ENCODE results near the gene SMC5. TPM values are rescaled to one million over a fixed set of nuclear protein-coding genes. Genes with fewer than 3 reads are reported as not detected.

Gene SMC5
- 10 to 100 TPM; 23.4 to 74.4 (median 39.7) TPM for total RNA-seq

GRCh38 chr9:70258692-70259511 is at the start of gene SMC5:
SMC5 (plus strand) TSS chr9:70258978; CDS start chr9:70259079, 101 bp downstream.
- Histone ChIP-seq H3K9me3 (no peaks in the 10 kb centered on the region), H3K27me3 (no peaks in the 10 kb centered on the region), H3K27ac (peak within 1 kb of the TSS; percentile 95 to 98 (median 96)), H3K36me3 (no peaks in the 10 kb centered on the region), H3K4me3 (peak within 1 kb of the TSS; percentile 86 to 97), H3K4me1 (peaks cover 11 to 76% (median 30%) of the 10 kb centered on the region in 3 donors)
- peak; percentile 97 for ATAC-seq
- 0 to 3% methylated on average over 6 to 19 of the region's 75 CpGs for WGBS, 2 donors (ENCODE audit: low coverage in 1 of 2)
- peak; percentile 97 to 98 for TF ChIP-seq POLR2A (IDR thresholded peaks at IDR 0.05)
- TF ChIP-seq CTCF (IDR thresholded peaks at IDR 0.05): no peak
- TF ChIP-seq POLR2AphosphoS5 (IDR thresholded peaks at IDR 0.05): peak; percentile 98
- no peak for TF ChIP-seq EP300 (IDR thresholded peaks at IDR 0.05)

GRCh38 chr9:70217029-70217428 is 41.7 kb upstream of the SMC5 start:
- no peak overlapping the region for H3K4me3 ChIP-seq
- 44 to 80% methylated on average over 1 to 16 of the region's 16 CpGs for WGBS, 2 donors (ENCODE audit: low coverage in 1 of 2)

GRCh38 chr9:70218767-70219166 is 40.0 kb upstream of the SMC5 start:
- 25 to 32% methylated on average over 1 of the region's 1 CpG for WGBS, 2 donors (ENCODE audit: low coverage in 1 of 2)
- peaks cover 0 to 80% of the 10 kb centered on the region in 2 donors for H3K36me3 ChIP-seq
- TF ChIP-seq EP300 (IDR thresholded peaks at IDR 0.05) (no peak), CTCF (IDR thresholded peaks at IDR 0.05) (no peak), POLR2A (IDR thresholded peaks at IDR 0.05) (no peak), POLR2AphosphoS5 (IDR thresholded peaks at IDR 0.05) (no peak)

More at GRCh38 chr9:70217029-70217428, 41.7 kb upstream of the SMC5 start:
- TF ChIP-seq EP300 (IDR thresholded peaks at IDR 0.05) (no peak), POLR2AphosphoS5 (IDR thresholded peaks at IDR 0.05) (no peak), POLR2A (IDR thresholded peaks at IDR 0.05) (no peak), CTCF (IDR thresholded peaks at IDR 0.05) (no peak)
- H3K36me3 ChIP-seq: peaks cover 0 to 81% of the 10 kb centered on the region in 2 donors
- H3K9me3 ChIP-seq: peaks cover 0 to 7% (median 0%) of the 10 kb centered on the region in 3 donors
- ATAC-seq: no peak
- no peak overlapping the region for H3K27ac ChIP-seq
- H3K4me1 ChIP-seq: no peaks in the 10 kb centered on the region
- H3K27me3 ChIP-seq: no peaks in the 10 kb centered on the region

GRCh38 chr9:70220216-70220615 is 38.6 kb upstream of the SMC5 start:
- H3K4me1 ChIP-seq: no peaks in the 10 kb centered on the region
- H3K9me3 ChIP-seq: no peaks in the 10 kb centered on the region
- H3K36me3 ChIP-seq: peaks cover under 1 to 84% of the 10 kb centered on the region in 2 donors
- 95 to 100% methylated on average over 2 of the region's 2 CpGs for WGBS, 2 donors (ENCODE audit: low coverage in 1 of 2)
- TF ChIP-seq EP300 (IDR thresholded peaks at IDR 0.05) (no peak), CTCF (IDR thresholded peaks at IDR 0.05) (no peak), POLR2AphosphoS5 (IDR thresholded peaks at IDR 0.05) (no peak), POLR2A (IDR thresholded peaks at IDR 0.05) (no peak)
- H3K27me3 ChIP-seq: no peaks in the 10 kb centered on the region
- H3K4me3 ChIP-seq: no peak overlapping the region
- no peak overlapping the region for H3K27ac ChIP-seq
- ATAC-seq: no peak

More at GRCh38 chr9:70218767-70219166, 40.0 kb upstream of the SMC5 start:
- H3K27me3 ChIP-seq: no peaks in the 10 kb centered on the region
- no peak overlapping the region for H3K27ac ChIP-seq
- no peaks in the 10 kb centered on the region for H3K9me3 ChIP-seq
- ATAC-seq: no peak
- no peak overlapping the region for H3K4me3 ChIP-seq
- no peaks in the 10 kb centered on the region for H3K4me1 ChIP-seq

- TF ChIP-seq CTCF (IDR thresholded peaks at IDR 0.05): no peak
- Histone ChIP-seq H3K4me3 (no peak overlapping the region), H3K36me3 (peaks cover 3 to 88% of the 10 kb centered on the region in 2 donors), H3K9me3 (no peaks in the 10 kb centered on the region), H3K4me1 (peaks cover 0 to 4% (median 0%) of the 10 kb centered on the region in 3 donors), H3K27me3 (no peaks in the 10 kb centered on the region), H3K27ac (no peak overlapping the region)
- no peak for ATAC-seq
- 69 to 79% methylated on average over 1 of the region's 1 CpG for WGBS, 2 donors (ENCODE audit: low coverage in 1 of 2)
Measured at GRCh38 chr9:70222354-70222753, 36.4 kb upstream of the SMC5 start.
